ENCODE data around the gene DNM3.

GRCh38 chr1:171969813-171970212 lies 128.5 kb downstream of the DNM3 start:
- TF ChIP-seq EZH2 (IDR thresholded peaks at IDR 0.05; ENCODE audit: low read length) (no peak), CTCF (optimal IDR thresholded peaks at IDR 0.05 in 1 of 3, IDR thresholded peaks at IDR 0.05 in 1 of 3, conservative IDR thresholded peaks at IDR 0.05 in 1 of 3; ENCODE audit: extremely low read depth in 1 of 3, insufficient read depth in 2 of 3, low read length in 3 of 3) (no peak)
